NT2/D1 (cell line): Measurements from ENCODE around the gene GRK6.

Source experiments
- YY1 ChIP-seq: IDR thresholded peaks from 2 replicates; pipeline ENCODE4 v1.6.1; 2011; ENCODE audit not compliant: insufficient read length, insufficient read depth
- ZNF274 ChIP-seq: IDR thresholded peaks from 2 replicates; pipeline ENCODE4 v1.6.1; 2011; ENCODE audit warnings: mild to moderate bottlenecking, low read depth, low read length

- TF ChIP-seq ZNF274 (no peak), YY1 (no peak)
These were observed 33.5 kb downstream of the GRK6 start for GRCh38 chr5:177459819-177460628.
